NCI-H510A (cell line): Measurements from ENCODE around the gene HOXC4.
A peak's percentile ranks its signal among the peaks of the same experiment; 100 is the strongest.

Experiments used
- DNase-seq: peaks from one replicate; lab custom pipeline; 2025; lab: John Stamatoyannopoulos, UW

Gene HOXC4

DNA sequence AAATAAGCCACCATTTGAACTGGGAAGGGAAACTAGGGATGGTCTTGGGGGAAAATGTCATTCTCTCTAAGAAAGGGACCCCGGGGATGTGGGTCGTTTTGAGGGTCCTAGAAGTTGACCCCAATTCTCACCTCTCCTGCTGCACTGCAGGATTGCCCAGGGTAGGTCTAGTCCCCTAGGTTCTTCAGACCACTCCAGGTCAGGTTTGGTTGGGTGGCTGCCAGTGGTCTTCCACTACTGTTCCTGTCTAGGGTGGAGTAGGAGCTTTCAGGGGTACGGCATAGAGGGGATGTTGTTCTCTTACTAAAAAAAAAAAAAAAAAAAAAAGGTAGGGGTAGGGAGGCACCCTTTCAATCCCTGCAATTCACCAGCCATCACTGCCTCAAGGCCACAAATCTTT lies 37.6 kb upstream of the HOXC4 start:
- DNase-seq, result no peak

DNA sequence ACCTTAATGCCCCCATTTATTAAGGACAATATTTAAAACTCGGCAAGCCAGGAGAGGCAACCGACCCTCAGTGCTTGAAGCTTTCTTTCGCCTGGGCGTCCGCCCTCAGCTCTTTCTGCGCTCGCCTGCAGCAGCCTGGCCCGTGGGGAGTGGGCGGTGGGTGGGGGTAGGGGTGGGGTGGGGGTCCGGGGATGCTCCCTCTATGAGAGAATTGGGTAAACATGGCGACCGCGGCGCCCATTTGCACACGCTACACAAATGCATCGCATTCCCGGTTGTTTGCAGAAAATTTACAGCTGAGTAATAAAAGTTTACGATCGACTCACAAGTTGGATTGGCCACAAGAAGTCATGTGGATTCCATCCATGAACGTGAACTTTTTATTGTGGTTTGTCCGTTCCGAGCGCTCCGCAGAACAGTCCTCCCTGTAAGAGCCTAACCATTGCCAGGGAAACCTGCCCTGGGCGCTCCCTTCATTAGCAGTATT lies 37.1 kb upstream of the HOXC4 start:
- DNase-seq, result no peak

DNA sequence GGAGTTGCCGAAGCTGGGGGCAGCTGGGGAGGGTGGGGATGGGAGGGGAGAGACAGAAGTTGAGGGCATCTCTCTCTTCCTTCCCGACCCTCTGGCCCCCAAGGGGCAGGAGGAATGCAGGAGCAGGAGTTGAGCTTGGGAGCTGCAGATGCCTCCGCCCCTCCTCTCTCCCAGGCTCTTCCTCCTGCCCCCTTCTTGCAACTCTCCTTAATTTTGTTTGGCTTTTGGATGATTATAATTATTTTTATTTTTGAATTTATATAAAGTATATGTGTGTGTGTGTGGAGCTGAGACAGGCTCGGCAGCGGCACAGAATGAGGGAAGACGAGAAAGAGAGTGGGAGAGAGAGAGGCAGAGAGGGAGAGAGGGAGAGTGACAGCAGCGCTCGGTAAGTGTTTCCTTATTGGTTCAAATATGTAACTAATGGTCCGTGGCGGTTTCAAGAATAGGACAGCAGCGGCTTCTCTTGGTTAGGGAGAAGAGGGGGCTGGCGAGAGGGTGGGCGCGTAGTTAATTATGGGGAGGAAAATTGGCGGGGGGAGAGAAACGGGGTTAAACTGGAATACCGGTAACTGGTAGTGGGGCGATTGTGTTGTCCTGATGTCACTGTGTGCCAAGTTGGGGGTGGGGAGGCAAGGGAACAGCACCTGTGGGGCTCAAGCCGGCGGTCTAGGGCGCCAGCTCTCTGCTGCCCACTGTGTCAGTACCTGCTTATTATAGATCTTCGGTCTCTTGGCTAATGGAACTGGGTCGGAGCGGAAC lies 36.4 kb upstream of the HOXC4 start:
- peak; percentile 52 for DNase-seq

DNA sequence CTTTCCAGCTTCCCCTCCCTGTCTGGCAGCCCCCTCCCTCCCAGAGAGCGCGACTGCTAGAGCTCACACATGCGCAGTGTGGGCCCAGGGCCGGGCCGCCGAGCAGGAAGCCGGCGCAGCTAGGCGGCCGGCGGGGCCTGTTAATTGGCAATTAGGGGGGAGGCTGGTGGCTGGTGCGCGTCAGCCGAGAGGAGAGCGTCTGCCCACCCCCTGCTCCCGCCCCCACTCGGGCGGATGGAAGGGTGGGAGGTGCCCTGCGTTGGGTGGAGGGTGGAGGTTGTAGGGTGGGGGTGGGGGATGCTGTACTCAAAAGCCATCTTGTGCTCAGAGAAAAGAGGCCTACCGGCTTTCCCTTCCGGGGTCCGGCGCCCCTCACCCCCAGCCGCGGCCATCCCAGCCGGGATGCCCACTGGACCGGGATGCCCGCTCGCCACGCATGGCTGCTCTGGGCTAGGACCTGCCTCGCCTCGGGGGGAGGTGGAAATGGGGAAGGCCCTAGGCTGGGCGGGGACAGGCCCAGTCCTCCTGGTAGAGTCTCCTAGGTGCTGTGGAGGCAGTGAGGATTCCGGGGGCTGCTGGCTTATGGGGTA lies 35.7 kb upstream of the HOXC4 start:
- DNase-seq, result peak; percentile 88

DNA sequence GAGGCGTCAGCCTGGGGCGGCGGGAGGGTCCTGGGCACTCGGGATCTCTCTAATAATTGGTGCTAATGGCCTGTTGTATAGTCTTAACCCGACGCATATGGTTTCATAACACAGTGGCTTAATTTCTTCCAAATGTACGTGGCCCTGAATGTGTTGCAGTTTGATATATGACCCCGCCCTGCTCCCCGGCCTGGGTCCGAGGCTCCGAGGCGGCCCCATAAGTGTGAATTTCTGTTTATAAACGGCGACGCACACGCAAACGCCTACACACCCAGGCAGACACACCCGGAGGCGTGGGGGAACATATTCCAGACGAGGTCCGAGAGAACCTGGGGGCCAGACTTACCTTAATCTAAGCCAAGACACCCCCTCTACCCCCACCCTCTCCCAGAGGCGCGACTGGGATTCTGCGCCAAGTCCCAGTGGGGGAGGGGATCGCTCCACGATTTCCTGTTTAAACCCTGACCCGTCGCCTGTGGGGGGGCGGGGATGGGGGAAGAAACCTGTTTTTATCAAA lies 35.1 kb upstream of the HOXC4 start:
- no peak for DNase-seq

DNA sequence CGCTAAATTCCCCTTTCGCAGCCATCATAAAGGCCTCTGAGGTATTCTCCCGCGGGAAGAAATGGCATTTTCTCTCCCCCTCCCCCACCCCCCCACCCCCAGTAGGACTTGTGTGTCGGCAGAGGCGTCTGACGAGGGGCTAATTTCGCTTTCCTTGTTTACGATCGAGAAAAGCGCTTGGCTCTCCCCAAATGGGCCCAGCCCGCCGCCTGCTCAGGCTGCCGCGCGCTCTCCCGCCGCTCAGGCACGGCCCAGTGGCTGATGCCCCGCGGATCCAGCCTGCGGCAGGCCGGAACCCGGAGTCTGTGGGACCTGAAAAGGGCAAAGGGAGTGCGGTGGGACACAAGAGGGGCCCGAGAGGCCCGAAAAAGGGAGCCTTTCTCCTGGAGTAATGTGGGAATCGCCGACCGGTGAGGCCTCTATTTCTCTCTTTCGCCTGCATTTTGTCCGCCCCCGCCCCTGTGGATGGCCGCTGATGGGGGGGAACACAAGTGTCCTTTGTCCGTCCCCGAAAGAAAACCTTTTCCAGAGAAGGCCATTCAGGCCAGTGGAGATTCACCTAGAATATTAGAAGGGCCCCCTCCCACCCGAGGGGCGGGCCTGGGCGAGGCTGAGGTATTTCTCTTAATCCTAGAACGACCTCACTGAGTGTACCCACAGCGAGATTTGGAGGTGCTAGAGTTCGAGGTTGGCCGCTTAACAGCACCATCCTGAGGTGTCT lies 34.4 kb upstream of the HOXC4 start:
- no peak for DNase-seq

DNA sequence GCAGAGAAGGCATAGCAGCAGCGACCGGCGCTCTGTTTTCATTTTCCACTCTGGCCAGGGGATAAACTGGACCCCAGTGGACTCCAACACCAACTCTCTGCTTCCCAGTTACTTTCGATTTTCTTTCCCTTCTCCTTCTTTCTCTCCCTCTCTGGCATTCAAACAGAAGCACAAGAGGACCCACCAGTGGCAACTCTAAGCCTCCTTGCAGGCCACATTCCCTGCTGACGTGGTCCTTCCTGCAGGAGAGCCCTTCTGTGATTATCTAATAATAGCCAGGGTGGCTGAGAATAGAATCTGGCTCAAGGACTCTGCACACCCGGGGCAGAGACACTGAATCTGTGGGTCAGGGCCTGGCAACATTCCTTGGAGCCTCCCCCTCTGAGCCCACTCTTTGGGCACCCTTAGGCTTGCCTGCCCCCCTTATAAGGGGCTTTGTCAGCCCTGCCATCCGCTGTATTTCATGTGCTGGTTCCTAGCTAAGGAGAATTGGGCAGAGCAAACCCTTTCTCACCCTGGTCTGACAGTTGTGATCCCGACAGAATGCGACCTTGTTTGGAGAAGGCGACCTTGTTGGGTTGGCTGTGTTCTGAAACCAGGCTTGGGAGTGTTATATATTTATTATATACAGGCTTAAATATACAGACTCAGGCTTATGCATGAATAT lies 33.6 kb upstream of the HOXC4 start:
- DNase-seq, result no peak

DNA sequence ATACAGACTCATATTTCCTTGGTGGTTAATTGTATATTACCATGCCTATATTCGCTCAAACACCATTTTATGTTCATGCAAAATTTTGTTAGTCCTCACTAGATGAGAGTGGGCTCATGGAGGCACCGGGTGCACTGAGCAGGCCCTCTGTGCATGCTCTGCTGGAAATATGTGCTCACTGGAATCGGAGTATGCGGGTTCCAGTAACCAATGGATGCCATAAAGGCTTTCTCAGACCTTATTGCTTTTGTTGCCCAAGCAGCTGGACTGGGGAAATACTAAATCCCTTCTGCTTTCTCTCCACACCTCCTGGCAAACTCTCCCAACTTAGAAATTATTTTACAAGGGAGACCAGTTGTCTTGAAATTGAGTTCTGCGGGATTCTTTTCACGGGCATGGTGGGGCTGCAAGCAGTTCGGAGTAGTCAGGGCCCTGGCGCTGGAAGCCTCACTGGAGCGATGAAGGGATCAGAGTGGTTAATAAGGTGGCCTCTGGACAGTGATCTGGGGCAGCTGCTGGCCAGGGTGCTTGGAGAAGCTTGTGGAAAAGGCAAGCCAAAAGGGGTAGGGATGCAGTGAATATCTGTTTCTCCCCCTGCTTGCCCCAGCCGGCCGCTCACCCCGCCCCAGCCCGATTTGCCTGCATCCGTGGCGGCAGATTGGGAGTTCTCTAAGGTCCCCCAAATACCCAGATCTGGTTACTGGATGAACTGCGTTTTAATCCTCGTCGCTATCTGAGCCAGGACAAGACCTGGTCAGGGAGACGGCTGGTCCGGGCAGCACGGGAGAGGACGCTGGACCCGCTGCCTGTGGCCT lies 32.8 kb upstream of the HOXC4 start:
- no peak for DNase-seq

DNA sequence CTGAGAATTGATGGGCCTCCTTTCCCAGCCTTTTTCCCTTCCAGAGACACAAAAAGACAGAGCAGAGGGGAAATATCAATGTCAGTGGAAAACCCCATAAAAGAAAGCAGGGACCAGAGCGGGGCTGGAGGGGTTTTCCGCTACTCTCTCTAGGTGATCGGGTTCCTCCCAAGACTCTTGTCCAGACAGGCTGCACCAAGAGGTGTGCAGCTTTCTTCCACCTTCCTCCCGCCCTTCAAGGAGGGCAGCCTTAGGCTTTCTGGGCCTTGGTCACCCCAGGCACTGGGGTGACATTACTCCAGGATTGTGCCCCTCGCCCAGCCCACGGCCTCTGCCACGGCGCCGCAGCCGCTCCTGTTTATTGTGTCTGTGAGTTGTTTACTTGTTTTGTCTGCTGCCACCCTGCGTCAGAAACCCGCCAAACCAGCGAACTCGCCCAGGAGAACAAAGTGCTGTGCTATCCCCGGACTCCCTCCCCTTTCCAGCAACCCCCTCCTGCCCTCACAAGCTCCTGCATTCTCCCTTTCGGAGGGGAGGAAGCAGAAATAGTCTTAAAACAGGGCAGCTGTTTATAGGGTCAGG lies 32.1 kb upstream of the HOXC4 start:
- peak; percentile 24 for DNase-seq

DNA sequence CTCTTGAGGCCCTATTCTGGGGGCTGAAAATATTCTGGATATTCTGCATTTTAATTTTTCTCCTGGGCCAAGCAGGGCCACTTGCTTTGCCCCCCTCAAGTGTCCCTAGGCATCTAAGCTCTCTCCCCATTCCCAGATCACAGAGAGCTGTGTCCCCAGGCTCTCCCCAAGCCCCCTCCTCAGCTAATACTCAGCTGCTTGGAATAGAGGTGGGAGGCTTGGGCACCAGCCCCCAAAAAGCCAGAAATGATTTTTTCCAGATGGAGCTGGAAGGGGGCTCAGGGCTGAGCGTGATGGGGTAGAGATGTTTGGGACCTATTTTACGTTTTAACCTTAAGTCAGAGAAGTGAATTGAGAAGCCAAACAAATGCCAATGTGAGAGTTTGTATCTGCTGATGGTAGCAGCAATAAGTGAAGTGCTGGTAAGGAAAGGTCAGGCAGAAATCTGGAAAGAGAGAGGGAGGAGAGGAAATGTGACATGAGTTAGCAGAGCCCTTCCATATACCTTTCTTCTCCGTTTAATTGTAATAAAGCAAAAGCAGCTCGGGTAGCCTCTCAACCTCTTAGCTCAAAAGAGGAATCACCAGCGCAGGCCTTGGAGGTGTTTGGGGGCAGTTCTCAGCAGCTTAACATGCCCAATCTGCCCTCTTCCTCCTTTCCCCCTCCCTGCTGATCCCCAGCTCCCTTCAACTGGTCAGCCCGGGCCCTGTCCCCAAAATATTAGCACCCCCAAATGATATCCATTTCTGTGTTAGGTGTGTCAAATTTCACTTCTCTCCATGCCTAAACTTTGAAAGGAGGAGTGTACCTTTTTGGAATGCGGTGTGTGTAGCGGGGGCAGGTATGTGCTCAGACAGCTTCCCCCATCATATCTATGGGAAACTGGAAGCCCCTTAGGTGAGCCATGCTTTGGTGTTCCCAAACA lies 30.4 kb upstream of the HOXC4 start:
- DNase-seq, result no peak

DNA sequence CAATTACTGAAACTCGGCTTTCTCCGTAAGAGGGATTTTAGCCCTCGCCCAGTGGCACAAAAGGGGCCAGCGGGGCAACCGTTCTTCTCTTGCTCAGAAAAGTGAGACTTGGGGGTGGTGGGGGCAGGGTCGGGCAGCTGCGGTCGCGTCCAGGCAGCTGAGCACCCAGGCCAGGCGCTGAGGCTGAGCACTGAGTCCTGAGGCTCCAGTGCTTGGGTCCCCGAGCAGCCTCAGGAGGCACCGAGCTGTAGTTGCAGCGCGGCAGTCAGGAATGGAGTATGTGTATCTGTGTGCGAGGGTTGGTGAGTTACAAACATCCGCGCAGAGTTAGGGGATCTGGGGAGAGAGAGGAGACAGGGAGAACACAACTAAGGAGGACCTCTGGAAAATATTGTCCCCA lies 29.5 kb upstream of the HOXC4 start:
- DNase-seq, result no peak

DNA sequence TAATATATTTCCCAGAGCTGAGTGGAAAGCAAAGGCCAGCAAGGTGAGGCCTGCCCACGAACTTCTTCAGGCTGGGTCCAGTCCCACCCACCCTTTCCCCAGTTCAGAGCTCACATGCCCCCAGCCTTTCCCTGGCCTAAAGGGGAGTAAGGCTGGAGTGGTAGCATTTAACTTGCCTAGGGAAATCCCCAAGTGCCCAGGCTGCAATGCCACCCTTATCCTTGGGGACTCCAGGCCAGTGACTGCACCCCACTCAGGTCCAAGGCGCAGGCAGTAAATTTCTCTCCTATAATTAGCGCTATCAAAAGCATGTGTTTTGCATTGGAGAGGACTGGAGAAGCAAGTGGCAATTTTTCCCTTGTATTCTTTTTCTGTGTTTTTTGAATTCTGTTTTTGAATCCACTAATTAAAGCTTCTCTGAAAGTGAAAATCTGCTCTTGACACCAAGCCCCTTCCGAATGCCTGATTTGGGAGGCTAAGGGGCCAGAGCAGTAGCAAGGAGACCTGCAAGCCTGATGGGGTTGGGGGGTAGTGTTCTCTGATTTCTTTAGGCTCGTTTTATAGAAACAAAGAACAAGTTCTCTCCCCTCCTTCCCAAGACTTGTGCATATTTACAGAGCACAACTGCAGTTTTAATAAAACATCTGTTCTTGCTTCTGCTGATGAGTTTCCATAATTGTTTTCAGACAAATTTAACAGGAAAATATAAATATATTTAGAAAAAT lies 28.9 kb upstream of the HOXC4 start:
- no peak for DNase-seq

DNA sequence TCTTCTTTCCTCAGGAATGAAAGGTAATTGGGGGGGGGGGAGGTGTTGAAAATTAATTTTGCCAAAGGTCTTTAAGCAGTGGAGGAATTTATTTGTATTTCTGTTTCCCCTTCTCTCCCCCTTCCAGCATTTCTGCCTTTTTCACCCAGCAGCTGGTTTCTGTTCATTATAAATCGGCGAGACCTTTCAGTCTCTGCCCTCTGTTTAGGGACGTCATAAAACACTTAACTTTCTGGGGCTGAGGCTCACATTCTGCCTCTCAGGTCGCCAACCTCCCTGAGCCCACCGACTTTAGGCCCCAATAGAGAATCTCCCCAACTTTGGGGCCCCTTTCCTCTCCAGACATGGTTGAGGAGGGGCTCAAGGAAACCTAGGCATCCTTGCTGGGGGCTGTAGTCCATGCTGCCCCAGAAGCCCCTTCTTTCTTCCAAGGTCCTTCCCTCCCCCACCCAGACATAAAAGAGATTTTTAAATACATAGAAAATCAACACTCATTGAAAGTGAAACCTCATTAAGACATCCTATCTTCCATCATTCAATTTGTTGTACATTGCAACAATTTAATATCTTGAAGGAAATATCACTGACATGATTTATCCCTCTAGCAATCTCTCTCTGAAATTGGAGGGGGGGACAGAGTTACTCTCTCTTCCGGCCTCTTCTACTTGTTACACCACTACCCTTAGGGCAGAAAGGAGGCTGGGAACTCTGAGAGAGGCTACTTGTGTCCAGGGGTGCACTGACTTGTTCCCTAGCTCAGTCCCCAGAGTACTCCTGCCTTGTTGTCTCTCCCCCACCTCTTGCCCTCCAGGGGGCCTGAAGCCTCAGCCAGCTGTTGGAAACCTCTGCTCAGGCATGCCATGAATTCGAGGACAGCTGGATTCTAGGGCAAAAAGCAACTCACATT lies 27.9 kb upstream of the HOXC4 start:
- DNase-seq, result no peak

DNA sequence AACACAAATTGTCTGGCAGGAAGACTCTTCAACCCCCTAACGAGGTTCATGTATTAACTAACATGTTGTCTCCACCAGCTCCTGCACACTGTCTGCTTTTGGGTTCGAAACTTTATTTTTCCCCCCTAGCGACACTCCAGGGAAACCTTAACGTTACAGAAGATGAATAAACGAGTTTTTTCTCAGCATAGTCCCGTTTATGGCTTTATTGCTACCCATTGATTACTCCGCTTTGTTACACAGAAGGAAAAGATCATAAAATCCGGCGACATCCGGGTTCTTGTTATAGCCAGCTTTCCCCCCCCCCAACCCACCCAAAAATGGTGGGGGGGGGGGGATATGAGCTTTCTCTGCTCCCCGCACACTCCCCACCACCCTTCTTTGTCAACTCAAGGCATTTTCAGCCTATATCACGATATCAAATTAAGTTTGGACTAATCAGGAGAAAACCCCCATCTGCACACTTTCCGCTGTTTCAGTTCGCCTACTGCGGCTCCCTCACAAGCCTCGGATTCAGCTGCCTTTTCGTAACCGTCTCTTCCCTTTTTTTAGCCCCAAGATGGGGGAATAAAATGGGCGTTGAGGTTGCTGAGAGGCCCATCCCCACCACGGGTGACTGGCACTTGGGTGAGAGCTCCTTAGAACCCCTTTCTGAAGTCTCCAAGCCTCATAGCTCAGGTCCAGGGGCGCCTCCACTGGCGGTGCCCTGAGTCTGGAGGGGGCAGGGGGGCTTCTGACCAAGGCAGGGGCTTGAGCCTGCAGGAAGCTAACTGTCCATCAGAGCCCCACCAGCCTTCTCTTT lies 26.8 kb upstream of the HOXC4 start:
- DNase-seq, result no peak

DNA sequence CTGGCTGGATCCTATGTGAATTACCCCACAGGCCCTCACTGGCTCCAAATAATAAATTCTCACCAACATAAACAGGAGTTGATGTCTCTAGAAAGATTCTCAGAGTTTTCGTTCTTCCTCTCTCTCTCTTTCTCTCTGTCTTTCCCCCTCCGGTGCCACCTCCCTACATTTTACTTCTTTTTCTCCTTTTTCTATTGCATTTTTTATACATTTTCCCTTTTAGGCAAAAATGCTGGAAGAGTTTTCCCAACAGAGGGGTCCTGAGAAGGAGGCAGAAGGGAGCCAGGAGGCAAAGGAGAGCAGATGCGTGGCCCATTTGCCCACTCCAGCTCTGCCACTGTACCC lies 26.2 kb upstream of the HOXC4 start:
- no peak for DNase-seq

DNA sequence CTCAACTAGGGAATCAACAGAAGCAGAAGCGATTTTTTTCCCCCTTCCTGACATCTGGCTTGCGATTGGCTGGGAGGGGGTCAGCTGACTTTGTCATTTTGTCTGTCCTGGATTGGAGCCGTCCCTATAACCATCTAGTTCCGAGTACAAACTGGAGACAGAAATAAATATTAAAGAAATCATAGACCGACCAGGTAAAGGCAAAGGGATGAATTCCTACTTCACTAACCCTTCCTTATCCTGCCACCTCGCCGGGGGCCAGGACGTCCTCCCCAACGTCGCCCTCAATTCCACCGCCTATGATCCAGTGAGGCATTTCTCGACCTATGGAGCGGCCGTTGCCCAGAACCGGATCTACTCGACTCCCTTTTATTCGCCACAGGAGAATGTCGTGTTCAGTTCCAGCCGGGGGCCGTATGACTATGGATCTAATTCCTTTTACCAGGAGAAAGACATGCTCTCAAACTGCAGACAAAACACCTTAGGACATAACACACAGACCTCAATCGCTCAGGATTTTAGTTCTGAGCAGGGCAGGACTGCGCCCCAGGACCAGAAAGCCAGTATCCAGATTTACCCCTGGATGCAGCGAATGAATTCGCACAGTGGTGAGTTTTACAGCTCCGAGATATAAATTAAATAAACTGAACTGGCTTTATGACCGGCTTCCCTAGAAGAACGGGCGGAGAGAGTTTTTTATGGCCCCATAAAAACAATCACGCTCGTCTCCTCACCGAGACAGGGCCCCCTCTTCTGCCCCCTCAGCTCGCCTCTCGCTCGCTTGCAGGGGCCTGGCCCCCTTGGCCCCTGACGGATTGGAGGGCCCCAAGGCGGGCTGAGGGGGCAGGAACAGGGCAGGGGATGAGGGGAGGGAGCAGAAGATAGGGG lies 25.1 kb upstream of the HOXC4 start, which contains the start of gene HOXC6:
HOXC6 (plus strand) TSS at position 127 of the 888 bp plus-strand sequence; CDS start at position 209, 82 bp downstream.
- DNase-seq, result no peak
